ENCODE data around the gene TRIM41.
"Not testable (repeated sequence)": the region's sequence is repeated elsewhere in the genome, so short reads cannot be mapped to it uniquely, and the experiment has no call there.

Gene TRIM41

DNA sequence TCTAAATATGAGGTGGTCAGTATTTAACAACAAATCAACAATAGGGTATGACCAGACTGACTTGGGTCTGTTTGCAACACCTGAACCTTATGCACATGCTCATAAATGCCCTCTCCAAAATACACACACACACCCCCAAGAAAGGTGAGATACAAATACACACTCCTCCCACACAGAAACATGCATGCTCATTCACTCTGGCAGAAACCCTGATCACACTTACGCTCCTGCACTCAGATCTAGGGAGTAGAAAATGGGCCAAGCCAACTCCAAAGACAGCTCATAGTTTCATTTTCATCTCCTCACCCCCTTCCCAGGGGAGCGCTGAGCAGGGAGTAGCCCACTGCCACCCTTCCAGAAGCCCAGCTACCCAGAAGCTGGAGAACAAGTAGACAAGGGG, 29.4 kb upstream of the TRIM41 start:
- DNase-seq = no peak

DNA sequence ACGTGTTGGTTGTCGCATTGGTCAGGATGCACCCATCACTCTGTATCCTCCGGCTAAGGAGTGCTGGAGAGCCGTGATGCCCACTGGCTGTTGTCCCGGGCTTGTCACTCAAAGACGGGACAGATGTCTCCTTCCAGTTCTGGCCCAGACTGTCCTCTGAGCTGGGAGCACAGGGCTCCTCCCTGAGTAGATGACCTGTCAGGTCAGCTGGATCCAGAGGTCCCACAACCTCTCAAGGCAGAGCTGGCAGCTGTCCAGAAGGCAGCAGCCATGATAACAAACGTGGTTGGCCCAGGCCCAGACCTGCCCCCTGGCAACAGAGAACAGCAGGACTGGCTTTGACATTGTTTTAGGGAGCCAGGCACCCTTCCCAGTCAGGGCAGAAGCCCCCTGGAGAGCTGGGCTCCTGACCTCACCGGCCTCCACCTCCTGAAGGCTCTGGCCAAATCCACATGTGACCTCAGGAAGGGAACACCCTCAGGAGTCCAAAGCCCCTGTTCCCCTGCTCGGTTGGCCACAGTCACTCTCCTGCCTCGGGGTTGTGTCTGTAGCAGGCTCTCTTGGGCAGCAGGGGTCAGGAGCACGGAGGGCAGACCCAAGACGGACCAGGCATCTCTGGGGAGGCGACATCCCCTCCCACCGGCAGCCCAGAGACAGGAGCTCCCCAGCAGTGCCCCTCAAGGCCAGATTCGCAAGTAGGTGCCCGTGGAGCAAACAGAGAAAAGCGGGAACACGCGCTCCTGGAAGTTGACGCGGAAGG, 28.4 kb upstream of the TRIM41 start:
- DNase-seq = no peak

DNA sequence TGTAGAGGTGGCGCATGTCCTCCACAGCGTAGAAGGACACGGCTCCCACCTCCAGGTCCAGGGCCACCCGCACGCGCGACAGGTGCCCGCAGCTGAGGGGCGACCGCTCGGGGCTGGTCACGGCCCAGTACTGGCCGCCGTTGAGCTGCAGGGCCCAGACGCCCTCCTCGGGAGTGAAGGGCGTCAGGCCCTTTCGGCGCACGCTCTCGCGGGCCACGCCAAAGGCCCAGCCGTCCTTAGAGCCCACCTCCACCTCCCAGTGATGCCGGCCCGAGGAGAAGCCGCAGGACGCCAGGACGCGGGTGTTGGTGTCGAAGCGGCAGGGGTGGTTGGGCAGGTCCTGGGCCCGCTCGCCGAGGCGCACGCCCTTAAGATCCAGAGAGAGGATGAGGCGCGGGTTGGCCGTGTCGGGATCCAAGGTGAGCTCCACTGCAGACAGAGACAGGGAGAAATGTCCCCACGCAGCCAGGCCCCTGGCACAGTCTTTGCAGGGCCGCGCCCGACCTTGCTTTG, 27.8 kb upstream of the TRIM41 start:
- DNase-seq = no peak

DNA sequence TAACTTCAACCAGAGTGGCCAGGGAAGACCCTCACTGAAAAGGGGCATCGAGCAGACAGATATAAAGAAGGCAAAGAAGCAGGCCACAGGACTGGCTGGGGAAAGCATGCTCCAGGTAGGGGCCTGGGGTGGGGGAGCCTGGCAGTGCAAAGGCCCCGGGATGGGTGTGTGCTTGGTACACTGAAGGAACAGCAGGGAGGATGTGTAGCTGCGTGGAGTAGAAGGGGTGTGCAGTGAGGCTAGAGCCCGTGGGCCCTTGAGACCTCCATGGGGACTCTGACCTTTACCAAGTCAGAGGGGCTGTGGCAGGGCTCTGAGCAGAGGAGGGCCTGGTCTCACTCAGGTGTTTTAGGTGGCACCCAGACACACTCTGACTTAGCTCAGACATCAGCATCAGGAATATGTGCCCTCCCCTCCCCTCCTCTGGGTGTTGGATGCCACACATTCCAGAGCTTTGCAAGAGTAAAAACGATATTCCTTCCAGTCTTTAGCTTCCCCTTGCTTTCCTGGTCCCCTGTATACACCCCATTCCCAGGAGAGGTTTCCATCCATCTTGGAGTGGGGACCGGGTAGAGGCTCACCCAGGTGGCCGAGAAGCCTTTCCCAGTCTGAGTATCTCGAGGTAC, 25.6 kb upstream of the TRIM41 start:
- DNase-seq = no peak

DNA sequence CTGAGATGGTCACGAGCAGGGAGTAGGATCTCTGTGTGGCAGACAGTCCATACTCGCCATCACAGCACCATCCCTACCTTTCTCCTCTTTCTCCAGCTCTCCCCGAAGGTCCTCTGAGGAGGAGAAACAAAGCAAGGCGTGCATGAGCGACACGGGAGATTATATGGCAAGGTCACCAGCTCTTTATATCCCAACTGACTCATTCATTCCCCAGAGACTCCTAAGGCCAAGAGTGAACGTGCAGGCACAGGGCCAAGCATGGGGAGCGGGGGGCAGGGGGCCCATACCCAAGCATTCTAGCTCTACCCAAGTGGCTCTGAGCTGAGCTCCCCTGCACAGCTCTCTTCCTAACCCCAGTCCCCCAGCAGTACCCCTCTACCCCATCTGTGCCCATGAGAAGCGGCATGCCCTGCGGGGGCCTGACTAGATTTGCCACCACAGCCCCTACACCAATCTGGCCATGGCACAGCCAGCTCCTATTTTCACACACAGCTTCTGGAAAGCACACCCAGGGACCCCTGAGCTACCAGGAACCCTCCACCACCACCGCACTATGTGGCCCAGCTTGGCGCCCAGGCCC, 24.9 kb upstream of the TRIM41 start:
- DNase-seq = no peak

DNA sequence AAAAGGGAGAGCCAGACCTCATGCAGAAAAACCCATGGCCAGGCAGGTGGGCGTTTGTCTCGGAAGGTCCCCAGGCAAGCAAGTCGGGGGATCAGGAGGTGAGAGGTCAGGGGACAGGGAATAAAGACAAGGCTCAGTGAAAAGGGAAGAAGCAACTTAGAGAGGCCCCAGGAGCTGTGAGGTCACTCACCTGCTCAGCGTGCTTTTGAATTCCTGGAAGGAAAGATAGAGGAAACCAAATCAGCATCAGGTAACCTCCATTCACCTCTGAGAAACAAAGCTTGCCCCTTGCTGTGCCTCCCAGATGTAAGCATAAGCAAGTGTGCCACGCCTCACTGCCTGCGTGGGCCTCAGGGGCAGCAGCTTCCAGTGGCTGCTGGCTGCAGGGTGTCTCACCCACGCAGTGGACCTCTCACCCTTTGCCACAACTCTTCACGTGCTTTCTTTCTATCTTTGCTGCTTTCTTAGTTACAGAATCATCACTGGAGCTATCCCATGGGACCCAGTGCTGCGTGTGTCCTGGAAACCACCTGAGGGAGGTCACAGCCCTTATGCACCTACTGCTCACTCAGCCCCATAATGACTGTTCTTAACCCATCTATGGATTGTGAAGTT, 24.1 kb upstream of the TRIM41 start:
- no peak for DNase-seq

DNA sequence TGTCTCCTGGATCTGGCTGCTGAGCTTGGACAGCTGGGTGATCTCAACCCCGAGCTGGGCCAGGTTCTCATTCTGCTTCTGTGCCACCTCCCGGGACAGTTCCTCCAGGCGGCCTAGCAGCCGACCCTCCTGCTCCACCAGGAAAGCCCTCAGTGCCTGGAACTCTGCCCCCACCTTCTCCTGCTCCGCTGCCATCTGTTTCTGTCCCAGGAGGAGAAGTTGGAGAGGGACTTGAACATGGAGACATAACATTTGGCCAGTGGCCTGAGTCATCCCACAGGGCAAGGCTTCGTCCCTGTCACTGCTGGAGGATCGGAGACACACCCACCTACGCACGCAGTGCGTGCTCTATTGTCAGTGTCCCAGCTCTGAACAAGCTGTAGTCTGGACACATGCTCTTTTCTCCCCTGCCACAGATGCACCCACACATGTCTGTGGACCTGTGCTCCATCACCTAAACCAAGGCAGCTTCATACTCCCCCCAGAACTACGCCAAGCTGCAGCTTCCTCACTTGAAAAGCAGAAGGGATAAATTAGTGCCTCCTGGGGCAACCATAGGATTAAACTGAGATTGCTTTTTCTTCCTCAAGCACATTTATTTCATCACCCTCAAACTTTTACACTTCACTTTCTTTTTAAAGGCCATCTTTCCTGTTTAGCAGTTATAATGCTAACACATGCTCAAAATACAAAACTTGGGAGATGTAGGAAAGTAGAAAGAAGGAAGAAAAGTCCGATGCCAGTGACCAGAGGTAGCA, 23.0 kb upstream of the TRIM41 start:
- DNase-seq = no peak

DNA sequence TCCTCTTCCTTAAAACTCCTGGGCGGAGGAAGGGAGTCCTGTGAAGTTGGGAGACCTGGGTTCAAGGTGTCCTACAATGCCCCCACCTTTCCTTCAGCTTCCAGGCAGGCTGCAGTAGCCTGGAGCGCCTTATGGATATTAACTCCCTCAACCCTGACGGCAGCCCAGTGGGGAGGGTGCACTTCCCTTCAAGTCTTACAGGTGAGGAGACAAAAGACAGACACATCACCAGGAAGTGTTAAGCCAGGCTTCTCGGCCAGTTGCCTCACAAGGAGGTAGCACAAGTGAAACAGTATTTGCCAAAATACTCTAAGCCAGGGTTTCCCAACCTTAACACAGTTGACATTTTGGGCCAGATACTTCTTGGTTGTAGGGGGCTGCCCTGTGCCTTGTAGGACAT, 22.3 kb upstream of the TRIM41 start:
- DNase-seq = no peak

DNA sequence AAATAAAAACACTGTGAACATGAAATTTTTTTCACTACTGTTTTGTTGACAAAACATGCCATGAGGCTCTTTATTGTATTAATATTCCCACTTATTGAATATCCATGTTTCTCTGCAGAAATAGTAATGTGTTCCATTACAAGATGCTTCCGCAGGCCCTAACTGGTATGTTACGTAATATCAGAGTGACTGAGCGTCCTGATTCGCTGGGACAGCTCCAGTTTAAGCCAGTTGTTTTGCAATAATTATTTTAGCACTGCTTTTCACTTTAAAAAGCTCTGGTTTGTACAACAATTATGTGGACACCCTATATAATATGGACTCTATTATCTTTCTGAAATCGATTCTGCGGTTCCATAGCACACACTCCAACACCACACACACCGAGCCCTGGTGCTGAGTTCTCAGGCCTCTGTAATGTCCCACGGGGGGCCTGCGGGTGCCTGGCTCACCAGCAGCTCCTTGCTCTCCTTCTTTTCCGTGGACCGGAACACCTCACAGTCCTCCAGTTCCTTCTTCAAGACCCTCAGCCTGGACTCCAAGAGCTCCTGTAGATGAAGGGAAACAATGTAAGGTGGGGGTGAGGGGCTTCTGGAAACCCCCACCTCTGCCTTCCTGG, 19.9 kb upstream of the TRIM41 start:
- DNase-seq = no peak

DNA sequence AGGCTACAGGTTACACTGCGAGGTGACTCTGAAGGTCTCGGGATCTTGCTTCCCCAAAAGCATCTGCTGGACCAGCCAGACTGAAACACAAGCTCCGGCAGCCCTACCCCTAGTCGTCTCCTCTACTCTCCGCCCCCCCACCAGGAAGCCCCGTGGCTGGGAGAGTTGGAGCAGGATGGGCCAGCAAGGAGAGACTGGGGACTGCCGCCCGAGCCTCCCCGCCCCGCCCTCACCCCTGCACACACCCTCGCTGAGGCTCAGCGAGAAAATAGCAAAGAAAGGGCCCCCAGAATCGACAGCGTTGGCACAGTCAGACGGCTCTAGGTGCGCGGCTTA, 19.3 kb upstream of the TRIM41 start:
- no peak for DNase-seq

DNA sequence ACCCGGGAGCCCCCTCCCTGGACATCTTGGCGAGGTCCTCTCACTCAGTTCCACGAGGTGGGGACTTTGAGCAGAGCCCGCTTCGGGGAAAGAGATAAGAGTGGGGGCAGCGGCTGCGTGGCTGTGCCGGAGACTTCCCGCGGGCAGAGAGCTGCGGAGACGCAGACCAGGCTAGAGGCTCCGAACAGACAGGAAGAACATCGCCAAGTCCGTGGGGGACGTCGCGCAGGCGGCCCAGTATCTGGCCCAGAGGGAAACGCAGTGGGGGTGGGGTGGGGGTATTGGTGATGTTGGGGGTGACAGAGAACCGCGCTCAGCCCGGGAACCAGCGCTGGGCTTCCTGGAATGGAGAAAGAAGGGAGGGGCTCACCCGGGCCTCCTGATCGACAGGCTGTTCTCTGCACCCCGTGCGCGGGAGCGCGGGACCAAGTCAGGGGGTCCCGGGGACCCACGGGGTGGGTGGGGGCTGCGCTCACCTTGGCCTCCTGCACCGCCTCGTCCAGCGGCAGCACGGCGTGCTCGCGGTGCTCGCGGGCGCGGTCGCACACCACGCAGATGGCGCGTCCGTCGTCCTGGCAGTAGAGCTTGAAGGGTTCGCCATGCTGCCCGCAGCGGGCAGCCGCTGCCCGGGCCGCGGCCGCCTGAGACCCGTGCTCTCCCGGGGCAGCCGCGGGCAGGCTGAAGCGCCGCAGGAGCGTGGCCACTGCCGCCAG, 18.8 kb upstream of the TRIM41 start:
- peak; percentile 55 for DNase-seq

DNA sequence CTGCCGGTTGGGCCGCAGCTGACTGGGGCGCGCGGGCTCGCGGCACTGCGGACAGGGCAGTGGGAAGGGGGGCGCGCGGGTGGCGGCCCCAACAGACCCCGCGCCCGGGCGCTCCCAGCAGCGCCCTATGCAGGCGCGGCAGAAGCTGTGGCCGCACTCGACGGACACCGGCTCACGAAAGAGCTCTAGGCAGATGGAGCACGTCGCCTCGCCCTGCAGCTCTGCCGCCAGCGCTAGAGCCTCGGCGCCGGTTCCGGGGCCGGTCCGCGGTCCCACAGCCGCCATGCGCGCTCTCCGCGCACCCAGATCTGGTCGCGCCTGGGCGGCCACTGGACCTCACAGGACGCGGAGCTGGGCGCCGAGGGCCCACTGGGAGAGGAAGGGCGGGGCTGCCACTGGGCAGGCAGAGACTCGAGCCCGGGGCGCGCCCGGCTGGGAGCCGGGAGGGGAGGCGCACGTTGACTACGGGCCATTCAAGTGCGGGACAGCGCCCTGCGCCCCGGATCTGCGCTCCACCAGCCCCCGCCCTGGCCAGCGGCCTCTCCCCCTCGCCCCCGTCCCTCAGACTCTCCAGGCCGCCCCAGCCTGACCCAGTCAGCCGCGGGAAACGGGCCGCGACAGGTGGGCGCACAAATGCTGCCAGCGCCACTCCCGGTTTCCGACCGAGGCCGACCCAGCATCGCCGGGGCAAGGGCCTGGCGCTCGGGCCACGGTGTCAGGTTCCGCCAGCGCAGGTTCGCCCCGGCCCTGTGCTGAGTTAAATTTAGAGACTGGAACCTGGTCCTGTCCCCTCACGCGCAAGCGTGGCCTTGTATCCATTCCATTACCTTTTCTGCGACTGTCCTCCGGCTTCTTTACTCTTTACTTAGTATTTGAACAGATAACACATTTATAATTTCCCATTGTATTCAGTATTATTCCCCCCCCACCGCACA, 18.0 kb upstream of the TRIM41 start, which contains the start of gene TRIM7:
Gene TRIM7 (minus strand): TSS at position 371 of the 935 bp plus-strand sequence. CDS start 86 bp downstream, at position 285.
- DNase-seq = peak; percentile 73

DNA sequence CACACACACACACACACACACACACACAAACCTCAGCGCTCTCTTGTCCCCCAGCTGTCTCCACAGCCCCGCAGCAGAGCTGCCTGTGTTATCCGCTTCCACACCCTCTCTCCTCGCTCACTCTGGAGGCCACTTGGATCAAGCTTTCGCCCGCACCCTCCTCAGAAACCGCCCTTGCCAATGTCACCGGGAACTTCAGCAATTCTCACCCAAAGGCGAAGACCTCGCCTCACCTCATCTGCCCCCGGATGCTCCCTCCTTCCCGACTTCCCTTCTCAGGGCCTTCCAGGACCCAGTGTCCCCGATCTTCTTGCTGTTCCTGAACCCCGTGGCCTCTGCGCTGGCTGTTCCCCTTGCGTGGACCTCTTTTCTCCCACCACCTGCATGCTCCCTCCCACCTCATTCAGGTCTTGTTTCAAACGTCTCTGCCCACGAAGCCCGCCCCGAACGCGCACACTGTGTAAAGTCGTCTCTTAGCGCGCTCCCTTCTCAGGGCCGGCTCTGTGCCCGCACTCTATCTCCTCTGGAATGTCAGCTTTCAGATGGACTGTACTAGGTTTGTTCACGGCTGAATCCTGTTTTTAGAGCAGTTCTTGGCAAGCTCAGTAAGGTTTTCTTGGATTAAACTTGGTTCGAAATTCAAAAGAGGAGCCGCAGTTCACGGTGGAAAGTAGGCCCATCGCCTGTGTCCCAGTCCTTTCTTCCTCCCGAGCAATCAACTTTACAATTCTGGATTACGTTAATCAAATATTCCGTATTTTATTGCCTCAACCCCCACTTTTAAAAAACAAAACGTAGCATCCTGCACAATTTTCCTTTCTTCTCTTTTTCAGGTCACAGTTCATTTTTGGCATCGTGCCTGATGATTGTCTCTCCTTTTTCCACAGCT, 17.1 kb upstream of the TRIM41 start:
- DNase-seq = peak; percentile 42

DNA sequence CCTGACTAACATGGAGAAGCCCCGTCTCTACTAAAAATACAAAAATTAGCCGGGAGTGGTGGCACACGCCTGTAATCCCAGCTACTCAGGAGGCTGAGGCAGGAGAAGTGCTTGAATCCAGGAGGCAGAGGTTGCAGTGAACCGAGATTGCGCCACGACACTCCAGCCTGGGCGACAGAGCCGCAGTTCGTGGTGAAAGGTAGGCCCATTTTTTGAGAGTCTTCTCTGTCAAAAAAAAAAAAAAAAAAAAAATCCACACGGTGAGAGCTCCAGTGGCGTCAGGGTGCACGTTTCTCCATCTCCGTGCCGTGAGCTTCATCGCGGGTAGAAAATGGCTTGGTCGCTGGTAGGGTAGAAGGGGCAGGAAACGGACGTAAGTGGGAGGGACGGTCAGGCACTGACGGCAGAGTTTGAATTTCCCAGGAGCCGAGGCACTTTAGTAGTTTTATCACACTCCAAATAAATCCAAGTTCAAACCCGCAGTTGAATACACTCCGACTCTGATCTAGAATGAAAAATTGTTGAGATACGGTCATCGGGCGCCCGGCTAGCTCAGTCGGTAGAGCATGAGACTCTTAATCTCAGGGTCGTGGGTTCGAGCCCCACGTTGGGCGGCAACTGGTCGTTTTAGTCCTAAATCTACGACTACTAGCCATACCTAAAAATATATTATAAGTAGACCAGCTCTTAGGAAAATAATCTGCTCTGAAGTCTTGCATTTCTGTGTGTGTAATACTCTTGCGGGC, 15.7 kb upstream of the TRIM41 start:
- DNase-seq = peak; percentile 90

DNA sequence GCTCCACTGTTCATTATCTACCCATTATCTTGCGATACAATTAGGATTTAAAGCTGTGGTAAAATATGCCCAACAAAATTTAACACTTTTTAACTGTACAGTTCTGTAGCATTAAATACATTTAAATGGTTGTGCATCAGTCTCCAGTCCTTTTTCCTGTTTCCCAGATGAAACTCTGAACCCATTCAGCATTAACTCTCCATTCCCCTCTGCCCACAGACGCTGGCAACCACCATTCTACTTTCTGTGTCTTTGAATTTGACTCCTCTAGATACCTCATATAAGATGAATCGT, 15.2 kb upstream of the TRIM41 start:
- DNase-seq = no peak

DNA sequence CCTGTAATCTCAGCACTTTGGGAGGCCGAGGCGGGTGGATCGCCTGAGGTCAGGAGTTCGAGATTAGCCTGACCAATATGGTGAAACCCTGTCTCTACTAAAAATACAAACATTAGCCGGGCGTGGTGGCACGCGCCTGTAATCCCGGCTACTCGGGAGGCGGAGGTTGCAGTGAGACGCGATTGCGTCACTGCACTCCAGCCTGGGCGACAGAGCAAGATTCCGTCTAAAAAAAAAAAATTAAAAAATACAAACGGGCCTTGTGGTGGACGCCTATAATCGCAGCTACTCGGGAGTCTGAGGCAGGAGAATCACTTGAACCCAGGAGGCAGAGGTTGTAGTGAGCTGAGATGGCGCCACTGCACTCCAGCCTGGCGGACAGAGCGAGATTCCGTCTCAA, 14.1 kb upstream of the TRIM41 start:
- not testable (repeated sequence) for DNase-seq

DNA sequence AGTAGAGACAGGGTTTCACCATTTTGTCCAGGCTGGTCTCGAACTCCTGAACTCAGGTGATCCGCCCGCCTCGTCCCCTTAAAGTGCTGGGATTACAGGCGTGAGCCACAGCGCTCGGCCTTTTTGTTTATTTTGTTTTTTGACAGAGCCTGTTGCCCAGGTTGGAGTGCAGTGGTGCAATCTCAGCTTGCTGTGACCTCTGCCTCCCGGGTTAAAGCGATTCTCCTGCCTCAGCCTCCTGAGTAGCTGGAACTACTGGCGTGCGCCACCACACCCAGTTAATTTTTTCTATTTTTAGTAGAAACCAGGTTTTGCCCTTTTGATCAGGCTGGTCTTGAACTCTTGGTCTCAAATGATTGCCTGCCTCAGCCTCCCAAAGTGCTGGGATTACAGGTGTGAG, 12.9 kb upstream of the TRIM41 start:
- DNase-seq = not testable (repeated sequence)

DNA sequence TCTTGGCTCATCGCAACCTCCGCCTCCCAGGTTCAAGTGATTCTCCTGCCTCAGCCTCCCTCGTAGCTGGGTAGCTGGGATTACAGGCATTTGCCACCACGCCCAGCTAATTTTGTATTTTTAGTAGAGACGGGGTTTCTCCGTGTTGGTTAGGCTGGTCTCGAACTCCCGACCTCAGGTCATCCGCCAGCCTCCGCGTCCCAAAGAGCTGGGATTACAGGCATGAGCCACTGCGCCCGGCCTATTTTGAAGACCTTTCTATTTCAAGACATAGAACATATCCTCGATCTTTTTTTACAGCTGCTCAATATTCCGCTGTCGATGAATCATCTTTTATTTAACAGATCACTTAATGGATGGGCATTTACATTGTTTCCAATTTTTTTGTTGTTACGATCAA, 12.4 kb upstream of the TRIM41 start:
- DNase-seq = not testable (repeated sequence)

DNA sequence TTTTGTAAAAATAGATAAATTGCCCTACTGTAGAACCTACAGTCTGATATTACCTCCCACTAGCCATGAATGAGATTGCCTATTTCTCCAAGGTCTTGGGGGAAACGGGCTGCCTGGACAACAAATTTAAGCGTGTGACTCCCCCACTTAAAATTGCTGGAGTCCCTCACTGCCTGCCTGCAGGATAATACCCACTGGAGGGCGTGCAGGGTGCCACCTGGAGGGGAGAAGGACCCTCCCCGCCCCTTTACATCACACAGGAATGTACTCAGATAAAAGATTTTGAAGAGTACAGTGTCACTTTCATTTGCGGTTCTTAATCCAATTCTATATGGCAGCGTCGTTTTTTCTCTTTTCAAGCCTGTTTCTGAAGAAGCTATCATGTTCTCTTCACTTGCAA, 11.9 kb upstream of the TRIM41 start:
- DNase-seq = no peak
